Measurements from ENCODE around the gene MAB21L2. TPM values are rescaled to one million over a fixed set of nuclear protein-coding genes. Genes with fewer than 3 reads are reported as not detected.

MAB21L2 gene
- total RNA-seq, 1 experiment from 2014 or later: not detected

DNA sequence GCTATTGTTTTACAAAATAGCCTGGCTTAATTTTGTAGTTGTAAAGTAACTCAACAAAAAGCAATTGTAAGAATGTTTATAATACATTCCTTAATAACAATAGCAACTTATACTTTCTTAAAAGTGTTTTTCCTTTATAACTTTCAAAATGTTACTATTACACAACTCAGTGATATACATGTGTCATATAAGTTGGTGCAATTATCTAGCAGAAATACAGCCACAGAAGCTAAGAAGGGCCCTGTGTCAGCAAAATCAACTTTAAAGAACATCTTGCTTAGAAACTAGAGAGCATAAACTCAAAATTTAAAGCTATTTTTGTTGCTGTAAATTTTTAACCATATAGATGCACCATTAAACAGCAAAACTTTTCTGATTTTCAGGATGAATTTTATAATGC is 41.4 kb upstream of the MAB21L2 start:
- Histone ChIP-seq H3K9me3 (ENCODE audit: insufficient read depth, low read depth) (no peaks in the 10 kb centered on the region), H3F3A (ENCODE audit: insufficient read depth, low read depth) (no peaks in the 10 kb centered on the region), H3K4me1 (replicated peaks; ENCODE audit: insufficient read depth) (no peaks in the 10 kb centered on the region), H2AFZ (no peak overlapping the region), H3K27ac (no peak overlapping the region), H4K20me1 (ENCODE audit: insufficient read depth) (no peaks in the 10 kb centered on the region), H3K9me2 (ENCODE audit: insufficient read depth) (no peaks in the 10 kb centered on the region), H3K79me2 (ENCODE audit: low read depth) (no peaks in the 10 kb centered on the region), H3K4me3 (no peak overlapping the region), H3K36me3 (ENCODE audit: low read depth) (no peaks in the 10 kb centered on the region), H3K27me3 (ENCODE audit: insufficient read depth, low read depth) (no peaks in the 10 kb centered on the region), H3K4me2 (no peak overlapping the region)
- TF ChIP-seq EZH2 (IDR thresholded peaks at IDR 0.05; ENCODE audit: low read depth): no peak
- TF ChIP-seq, protein P1, sequence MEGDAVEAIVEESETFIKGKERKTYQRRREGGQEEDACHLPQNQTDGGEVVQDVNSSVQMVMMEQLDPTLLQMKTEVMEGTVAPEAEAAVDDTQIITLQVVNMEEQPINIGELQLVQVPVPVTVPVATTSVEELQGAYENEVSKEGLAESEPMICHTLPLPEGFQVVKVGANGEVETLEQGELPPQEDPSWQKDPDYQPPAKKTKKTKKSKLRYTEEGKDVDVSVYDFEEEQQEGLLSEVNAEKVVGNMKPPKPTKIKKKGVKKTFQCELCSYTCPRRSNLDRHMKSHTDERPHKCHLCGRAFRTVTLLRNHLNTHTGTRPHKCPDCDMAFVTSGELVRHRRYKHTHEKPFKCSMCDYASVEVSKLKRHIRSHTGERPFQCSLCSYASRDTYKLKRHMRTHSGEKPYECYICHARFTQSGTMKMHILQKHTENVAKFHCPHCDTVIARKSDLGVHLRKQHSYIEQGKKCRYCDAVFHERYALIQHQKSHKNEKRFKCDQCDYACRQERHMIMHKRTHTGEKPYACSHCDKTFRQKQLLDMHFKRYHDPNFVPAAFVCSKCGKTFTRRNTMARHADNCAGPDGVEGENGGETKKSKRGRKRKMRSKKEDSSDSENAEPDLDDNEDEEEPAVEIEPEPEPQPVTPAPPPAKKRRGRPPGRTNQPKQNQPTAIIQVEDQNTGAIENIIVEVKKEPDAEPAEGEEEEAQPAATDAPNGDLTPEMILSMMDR (conservative IDR thresholded peaks at IDR 0.05): no peak
- intact Hi-C loops (cut with micrococcal nuclease; ENCODE audit: unreplicated experiment): no loop called here
- BruUV-seq (replicated peaks): no TSS peak
- CTCF ChIA-PET: interaction anchor here (0.6 kb wide), 1 partner anchor 137 kb away, joined by 3 read pairs; no protein-coding TSS in a partner anchor
- no peak for DNase-seq
- POLR2A ChIA-PET (ENCODE audit: unreplicated experiment): no interaction called here

DNA sequence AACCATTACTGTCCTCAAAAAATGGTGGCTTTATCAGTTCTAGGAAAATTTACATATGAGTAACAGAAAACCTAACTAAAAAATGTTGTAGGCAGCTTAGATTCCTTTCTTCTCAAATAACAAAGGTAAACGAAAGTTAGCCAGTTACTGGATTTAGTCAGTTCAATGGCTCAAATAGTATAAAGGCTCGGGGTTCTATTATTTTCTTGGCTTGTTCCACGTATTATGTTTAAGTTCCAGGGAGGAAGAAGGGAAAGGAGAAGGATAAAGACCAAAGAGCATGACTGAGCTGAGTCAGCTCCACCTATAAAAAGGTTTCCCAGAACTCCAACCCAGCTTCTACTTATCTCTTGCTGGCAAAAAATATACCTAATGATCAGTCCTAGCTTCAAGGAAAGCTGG is 41.0 kb upstream of the MAB21L2 start:
- Histone ChIP-seq H3K27ac (no peak overlapping the region), H3K79me2 (ENCODE audit: low read depth) (no peaks in the 10 kb centered on the region), H3K36me3 (ENCODE audit: low read depth) (no peaks in the 10 kb centered on the region), H3K4me3 (no peak overlapping the region), H2AFZ (no peak overlapping the region), H3K27me3 (ENCODE audit: insufficient read depth, low read depth) (no peaks in the 10 kb centered on the region), H3K9me3 (ENCODE audit: insufficient read depth, low read depth) (no peaks in the 10 kb centered on the region), H3K4me2 (no peak overlapping the region), H4K20me1 (ENCODE audit: insufficient read depth) (no peaks in the 10 kb centered on the region), H3F3A (ENCODE audit: insufficient read depth, low read depth) (no peaks in the 10 kb centered on the region), H3K4me1 (replicated peaks; ENCODE audit: insufficient read depth) (no peaks in the 10 kb centered on the region), H3K9me2 (ENCODE audit: insufficient read depth) (no peaks in the 10 kb centered on the region)
- ChIA-PET CTCF (interaction anchor here (0.6 kb wide), 1 partner anchor 137 kb away, joined by 3 read pairs; no protein-coding TSS in a partner anchor), POLR2A (ENCODE audit: unreplicated experiment) (no interaction called here)
- BruUV-seq (replicated peaks): no TSS peak
- intact Hi-C loops (cut with micrococcal nuclease; ENCODE audit: unreplicated experiment): no loop called here
- no peak for TF ChIP-seq EZH2 (IDR thresholded peaks at IDR 0.05; ENCODE audit: low read depth)
- TF ChIP-seq, protein P1 (conservative IDR thresholded peaks at IDR 0.05): no peak
- no peak for DNase-seq

DNA sequence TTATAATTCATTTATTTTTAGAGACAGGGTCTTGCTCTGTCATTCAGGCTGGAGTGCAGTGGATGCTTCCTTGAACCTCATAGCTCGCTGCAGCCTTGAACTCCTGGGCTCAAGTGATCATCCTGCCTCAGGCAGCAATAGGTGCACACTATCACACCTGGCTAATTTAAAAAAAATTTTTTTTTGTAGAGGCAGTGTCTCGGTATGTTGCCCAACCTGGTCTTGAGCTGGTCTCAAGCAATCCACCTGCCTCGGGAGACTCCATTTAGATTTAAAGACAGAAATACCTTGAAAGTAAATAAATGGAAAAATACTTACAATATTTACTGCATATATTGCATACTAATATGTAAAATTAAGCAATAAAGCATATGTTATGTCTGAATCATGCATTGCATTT is 40.3 kb upstream of the MAB21L2 start:
- POLR2A ChIA-PET (ENCODE audit: unreplicated experiment): no interaction called here
- Histone ChIP-seq H3K9me3 (ENCODE audit: insufficient read depth, low read depth) (no peaks in the 10 kb centered on the region), H3K79me2 (ENCODE audit: low read depth) (no peaks in the 10 kb centered on the region), H4K20me1 (ENCODE audit: insufficient read depth) (no peaks in the 10 kb centered on the region), H3K4me2 (no peak overlapping the region), H3K4me3 (no peak overlapping the region), H3K9me2 (ENCODE audit: insufficient read depth) (no peaks in the 10 kb centered on the region), H3F3A (ENCODE audit: insufficient read depth, low read depth) (no peaks in the 10 kb centered on the region), H2AFZ (no peak overlapping the region), H3K4me1 (replicated peaks; ENCODE audit: insufficient read depth) (no peaks in the 10 kb centered on the region), H3K27me3 (ENCODE audit: insufficient read depth, low read depth) (no peaks in the 10 kb centered on the region), H3K27ac (no peak overlapping the region), H3K36me3 (ENCODE audit: low read depth) (no peaks in the 10 kb centered on the region)
- intact Hi-C loops (cut with micrococcal nuclease; ENCODE audit: unreplicated experiment): no loop called here
- no peak for TF ChIP-seq EZH2 (IDR thresholded peaks at IDR 0.05; ENCODE audit: low read depth)
- TF ChIP-seq, protein P1 (conservative IDR thresholded peaks at IDR 0.05): no peak
- CTCF ChIA-PET: no interaction called here
- DNase-seq: no peak
- BruUV-seq (replicated peaks): no TSS peak

All from PC-9 (cell line).